ENCODE results near the gene TFAP2C. TPM values are rescaled to one million over a fixed set of nuclear protein-coding genes. Genes with fewer than 3 reads are reported as not detected.

The TFAP2C gene
- total RNA-seq, 1 donor from 2014 or later, result 92.9 TPM

GRCh38 chr20:56628015-56628872 is 862 bp upstream of the TFAP2C start:
- Mint-ChIP-seq H3K36me3 (ENCODE audit: unreplicated experiment) (peaks cover 17% of the 10 kb centered on the region), H3K4me3 (ENCODE audit: unreplicated experiment) (peak overlapping the region; percentile 92), H3K27ac (ENCODE audit: unreplicated experiment) (peak overlapping the region; percentile 56), H3K27me3 (ENCODE audit: unreplicated experiment) (no peaks in the 10 kb centered on the region), H3K9me3 (ENCODE audit: unreplicated experiment) (no peaks in the 10 kb centered on the region), H3K4me1 (ENCODE audit: unreplicated experiment) (peaks cover 42% of the 10 kb centered on the region)
- no peak for TF ChIP-seq CTCF (IDR thresholded peaks at IDR 0.05)
- peak; percentile 86 for DNase-seq (ENCODE audit: extremely low spot score, unreplicated experiment)

GRCh38 chr20:56629464-56630085 is 469 bp downstream of the TFAP2C start:
- no peaks in the 10 kb centered on the region for H3K9me3 Mint-ChIP-seq (ENCODE audit: unreplicated experiment)
- H3K27me3 Mint-ChIP-seq (ENCODE audit: unreplicated experiment), result no peaks in the 10 kb centered on the region
- peak overlapping the region; percentile 86 for H3K27ac Mint-ChIP-seq (ENCODE audit: unreplicated experiment)
- H3K4me3 Mint-ChIP-seq (ENCODE audit: unreplicated experiment), result peak overlapping the region; percentile 92
- no peak for TF ChIP-seq CTCF (IDR thresholded peaks at IDR 0.05)
- peaks cover 29% of the 10 kb centered on the region for H3K36me3 Mint-ChIP-seq (ENCODE audit: unreplicated experiment)
- peak; percentile 85 for DNase-seq (ENCODE audit: extremely low spot score, unreplicated experiment)
- H3K4me1 Mint-ChIP-seq (ENCODE audit: unreplicated experiment), result peaks cover 55% of the 10 kb centered on the region

- peak overlapping the region; percentile 86 for H3K27ac Mint-ChIP-seq (ENCODE audit: unreplicated experiment)
- peak overlapping the region; percentile 92 for H3K4me3 Mint-ChIP-seq (ENCODE audit: unreplicated experiment)
- no peaks in the 10 kb centered on the region for H3K27me3 Mint-ChIP-seq (ENCODE audit: unreplicated experiment)
- peaks cover 61% of the 10 kb centered on the region for H3K4me1 Mint-ChIP-seq (ENCODE audit: unreplicated experiment)
- DNase-seq (ENCODE audit: extremely low spot score, unreplicated experiment), result peak; percentile 94
- no peaks in the 10 kb centered on the region for H3K9me3 Mint-ChIP-seq (ENCODE audit: unreplicated experiment)
- H3K36me3 Mint-ChIP-seq (ENCODE audit: unreplicated experiment), result peaks cover 34% of the 10 kb centered on the region
- TF ChIP-seq CTCF (IDR thresholded peaks at IDR 0.05), result peak; percentile 94
Measured at GRCh38 chr20:56630086-56630493, 984 bp downstream of the TFAP2C start.

GRCh38 chr20:56630506-56631317 is 1.6 kb downstream of the TFAP2C start:
- TF ChIP-seq CTCF (IDR thresholded peaks at IDR 0.05), result peak; percentile 33
- peak overlapping the region; percentile 86 for H3K27ac Mint-ChIP-seq (ENCODE audit: unreplicated experiment)
- H3K27me3 Mint-ChIP-seq (ENCODE audit: unreplicated experiment), result no peaks in the 10 kb centered on the region
- peaks cover 66% of the 10 kb centered on the region for H3K4me1 Mint-ChIP-seq (ENCODE audit: unreplicated experiment)
- DNase-seq (ENCODE audit: extremely low spot score, unreplicated experiment), result peak; percentile 87
- no peaks in the 10 kb centered on the region for H3K9me3 Mint-ChIP-seq (ENCODE audit: unreplicated experiment)
- H3K4me3 Mint-ChIP-seq (ENCODE audit: unreplicated experiment), result peak overlapping the region; percentile 92
- peaks cover 41% of the 10 kb centered on the region for H3K36me3 Mint-ChIP-seq (ENCODE audit: unreplicated experiment)

All from osteocyte (in vitro differentiated cells).